Liver (tissue), 3 donors: ENCODE data around the gene RNASEH2A.
A peak's percentile ranks its signal among the peaks of the same experiment; 100 is the strongest.

Experiments
- CTCF ChIP-seq: fragments of 150-350 bp; IDR thresholded peaks from 2 replicates; pipeline ENCODE4 v1.5.1; 2017; ENCODE audit warnings: improper control_type of control experiment, low read depth, low read length; ENCODE audit not compliant: missing input control
- MAX ChIP-seq: IDR thresholded peaks from 2 replicates; pipeline ENCODE4 v1.6.1; 2016; ENCODE audit warnings: antibody characterized with exemption
- REST ChIP-seq: IDR thresholded peaks from 2 replicates; pipeline ENCODE4 v1.6.1; 2016; ENCODE audit warnings: antibody characterized with exemption, mild to moderate bottlenecking
- TAF1 ChIP-seq: conservative IDR thresholded peaks from 2 replicates; pipeline ENCODE4 v1.6.1; 2016; ENCODE audit warnings: antibody characterized with exemption, mild to moderate bottlenecking
- donor health status: healthy.
- donor health status: healthy.

- TF ChIP-seq CTCF = no peak
- TF ChIP-seq MAX = peak; percentile 20
- TF ChIP-seq REST = no peak
- TF ChIP-seq TAF1 = no peak
Measured at GRCh38 chr19:12779162-12779993, 27.0 kb upstream of the RNASEH2A start.
